ENCODE results near the gene PIP4K2C.

DNA sequence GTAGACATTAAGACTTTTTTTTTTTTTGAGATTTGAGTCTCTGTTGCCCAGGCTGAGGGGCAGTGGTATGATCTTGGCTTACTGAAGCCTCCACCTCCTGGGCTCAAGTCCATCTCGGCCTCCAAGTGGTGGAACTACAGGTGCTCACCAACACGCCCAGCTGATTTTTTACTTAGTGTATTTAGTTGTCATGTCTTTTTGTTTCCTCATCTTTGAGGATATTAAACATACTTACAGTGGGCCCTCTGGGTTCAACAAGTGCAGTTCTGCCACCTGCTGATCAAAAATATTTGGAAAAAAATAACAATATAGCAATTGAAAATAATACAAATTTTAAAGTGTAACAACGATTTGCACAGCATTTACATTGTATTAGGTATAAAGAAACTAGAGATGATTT lies 46.4 kb downstream of the PIP4K2C start:
- TF ChIP-seq CTCF (conservative IDR thresholded peaks at IDR 0.05; ENCODE audit: low read length) (peak; percentile 56; the same call in 1 of the 2 replicates), EZH2phosphoT487 (IDR thresholded peaks at IDR 0.05; ENCODE audit: borderline replicate concordance, low read depth, low read length) (no peak)

All from OCI-LY7 (cell line).